Activated gamma-delta T cell treated with anti-CD3 and anti-CD28 coated beads, Interleukin-2, amount 50 U/mL, for 16 hours (primary cell): ENCODE measurements around the gene SWSAP1.

ENCODE experiments used
- DNase-seq: peaks from one replicate; pipeline ENCODE4 v3.0.0-alpha.2; 2020; ENCODE audit warnings: low read depth

SWSAP1 gene

DNA sequence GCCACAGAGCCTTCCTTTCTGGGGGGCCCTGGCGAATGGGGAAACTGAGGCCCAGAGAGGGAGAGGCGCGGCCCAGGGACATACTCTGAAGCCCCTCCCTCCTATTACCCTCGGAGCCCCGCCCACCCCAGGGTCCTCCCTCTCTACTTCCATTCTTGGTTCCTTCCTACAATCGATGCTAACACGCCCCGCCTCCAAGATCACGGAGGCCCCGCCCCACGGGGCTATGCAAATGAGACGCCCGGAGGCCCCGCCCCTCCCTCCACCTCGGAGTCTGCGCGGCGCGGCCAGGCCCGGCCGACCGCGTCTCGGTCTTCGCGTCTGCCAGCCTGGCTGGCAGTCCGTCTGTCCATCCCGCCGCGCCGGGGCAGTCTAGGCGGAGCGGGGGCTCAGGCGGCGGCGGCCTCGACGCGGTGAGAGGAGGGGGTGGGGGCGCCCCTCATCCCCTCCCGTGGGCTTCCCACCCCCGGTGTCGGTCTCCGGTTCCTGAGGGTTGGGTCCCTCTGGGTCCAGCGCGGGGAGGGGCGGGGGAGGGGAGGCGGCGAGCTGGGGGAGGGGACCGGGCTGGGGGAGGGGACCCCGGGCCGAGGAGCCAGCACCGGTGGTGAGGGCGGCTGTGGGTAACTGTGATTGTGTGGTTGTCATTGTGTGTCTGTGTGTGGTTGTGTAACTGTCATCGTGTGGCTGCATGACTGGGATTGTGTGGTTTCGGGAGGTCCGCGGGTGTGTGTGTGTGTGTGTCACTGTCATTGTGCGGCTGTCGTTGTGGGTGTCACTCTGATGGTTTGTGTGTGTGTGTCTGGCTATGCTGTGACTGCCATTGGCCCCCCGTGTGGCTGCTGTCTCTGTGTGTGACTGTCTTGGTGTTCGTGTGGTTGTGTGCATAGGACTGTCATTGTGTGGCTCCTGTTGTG, 19.0 kb upstream of the SWSAP1 start, which contains the start of gene PLPPR2:
TSS of gene PLPPR2 (plus strand) at position 273 of the 914 bp plus-strand sequence. CDS start 2,242 bp downstream, outside the sequence.
- peak; percentile 66 for DNase-seq

DNA sequence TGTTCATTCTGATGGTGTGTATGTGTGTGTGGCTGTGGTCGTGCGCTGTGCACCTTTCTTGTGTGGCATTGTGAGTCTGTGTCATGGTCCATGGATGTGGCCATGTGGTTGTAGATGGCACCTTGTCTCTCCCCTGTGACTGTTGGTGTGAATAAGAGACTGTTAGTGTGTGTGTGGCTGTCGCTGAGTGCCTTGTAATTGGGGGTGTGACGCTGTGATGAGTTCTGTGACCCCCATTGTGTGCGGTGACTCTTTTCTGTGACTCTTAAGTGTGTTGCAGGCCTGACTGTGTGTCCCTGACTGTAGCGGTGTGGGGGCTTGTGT, 18.4 kb upstream of the SWSAP1 start:
- no peak for DNase-seq

DNA sequence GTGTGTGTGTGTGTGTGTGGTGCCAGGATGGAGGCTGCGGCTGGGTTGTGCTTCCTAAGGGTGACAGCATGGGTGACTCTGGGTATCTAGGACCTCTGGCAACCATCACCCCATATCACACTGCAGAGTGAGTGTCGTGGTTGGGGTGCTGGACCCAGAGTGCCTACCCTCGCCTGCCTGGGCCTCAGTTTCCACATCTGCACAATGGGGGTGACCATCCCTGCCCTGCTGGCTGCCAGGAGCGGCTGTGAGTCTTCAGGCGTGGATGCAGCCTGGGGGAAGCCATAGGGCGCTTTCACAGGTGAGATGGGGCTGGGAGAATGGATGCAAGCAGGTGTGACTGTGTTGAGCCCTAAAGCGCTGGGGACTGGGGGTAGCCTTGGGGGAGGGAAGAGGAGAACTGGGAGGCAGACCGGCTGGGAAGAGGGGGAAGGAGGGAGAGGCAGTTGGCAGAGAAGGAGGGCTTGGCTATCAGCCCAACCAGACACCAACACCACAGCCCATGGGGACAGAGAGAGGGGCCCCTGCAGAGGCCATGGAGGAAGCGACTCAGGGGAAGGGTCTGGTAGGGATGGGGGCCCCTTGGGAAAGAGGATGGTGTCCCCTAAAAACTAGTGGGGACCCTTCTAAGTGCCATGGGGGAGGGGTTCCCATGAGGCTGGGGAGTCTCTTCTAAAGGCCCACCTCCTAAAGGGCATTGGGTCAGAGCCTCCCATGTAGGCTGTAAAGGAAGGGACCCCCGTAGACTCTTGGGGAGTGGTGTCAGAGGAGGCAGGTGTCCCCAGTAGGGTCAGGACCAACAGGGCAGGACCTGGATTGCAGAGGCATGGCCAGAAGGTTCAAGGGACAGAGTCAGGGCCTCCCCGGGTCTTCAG, 17.6 kb upstream of the SWSAP1 start:
- no peak for DNase-seq

DNA sequence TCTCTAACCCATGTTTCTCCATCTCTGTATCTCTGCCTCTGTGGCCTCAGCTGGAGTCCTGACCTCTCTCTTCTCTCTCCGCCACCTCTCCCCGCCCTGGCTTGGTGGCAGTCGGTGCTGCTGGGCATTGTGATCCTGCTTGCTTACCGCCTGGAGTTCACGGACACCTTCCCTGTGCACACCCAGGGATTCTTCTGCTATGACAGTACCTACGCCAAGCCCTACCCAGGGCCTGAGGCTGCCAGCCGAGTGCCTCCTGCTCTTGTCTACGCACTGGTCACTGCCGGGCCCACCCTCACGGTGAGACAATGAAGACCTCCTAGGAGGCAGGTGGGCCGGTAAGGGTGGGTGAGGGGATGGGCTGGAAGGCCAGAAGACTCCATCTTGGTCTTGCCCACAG, 15.0 kb upstream of the SWSAP1 start:
- no peak for DNase-seq

DNA sequence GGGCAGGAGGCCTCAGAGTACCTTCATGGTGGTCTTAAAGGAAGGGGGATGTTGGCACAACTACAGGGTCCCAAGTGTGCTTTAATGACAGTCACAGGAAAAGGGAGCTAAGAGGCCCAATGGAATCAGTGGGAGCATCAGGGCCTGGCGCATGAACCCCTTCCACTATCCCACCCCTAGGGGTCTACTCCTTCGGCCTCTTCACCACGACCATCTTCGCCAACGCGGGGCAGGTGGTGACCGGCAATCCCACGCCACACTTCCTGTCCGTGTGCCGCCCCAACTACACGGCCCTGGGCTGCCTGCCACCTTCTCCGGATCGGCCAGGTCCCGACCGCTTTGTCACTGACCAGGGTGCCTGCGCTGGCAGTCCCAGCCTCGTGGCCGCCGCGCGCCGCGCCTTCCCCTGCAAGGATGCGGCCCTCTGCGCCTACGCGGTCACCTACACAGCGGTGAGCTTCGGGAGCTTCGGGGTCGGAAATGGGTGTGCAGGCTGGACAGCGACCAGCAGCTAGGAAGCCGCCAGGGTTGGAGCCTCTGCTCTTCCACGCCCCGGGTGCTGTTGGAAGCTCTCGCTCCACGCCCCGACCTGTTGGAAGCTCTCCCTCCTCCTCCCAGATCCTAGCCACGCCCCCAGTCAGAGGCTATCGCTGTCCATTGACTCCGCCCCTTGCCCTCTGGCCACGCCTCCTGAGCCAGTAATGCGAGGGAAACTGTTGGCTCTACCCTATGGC, 13.3 kb upstream of the SWSAP1 start:
- no peak for DNase-seq

DNA sequence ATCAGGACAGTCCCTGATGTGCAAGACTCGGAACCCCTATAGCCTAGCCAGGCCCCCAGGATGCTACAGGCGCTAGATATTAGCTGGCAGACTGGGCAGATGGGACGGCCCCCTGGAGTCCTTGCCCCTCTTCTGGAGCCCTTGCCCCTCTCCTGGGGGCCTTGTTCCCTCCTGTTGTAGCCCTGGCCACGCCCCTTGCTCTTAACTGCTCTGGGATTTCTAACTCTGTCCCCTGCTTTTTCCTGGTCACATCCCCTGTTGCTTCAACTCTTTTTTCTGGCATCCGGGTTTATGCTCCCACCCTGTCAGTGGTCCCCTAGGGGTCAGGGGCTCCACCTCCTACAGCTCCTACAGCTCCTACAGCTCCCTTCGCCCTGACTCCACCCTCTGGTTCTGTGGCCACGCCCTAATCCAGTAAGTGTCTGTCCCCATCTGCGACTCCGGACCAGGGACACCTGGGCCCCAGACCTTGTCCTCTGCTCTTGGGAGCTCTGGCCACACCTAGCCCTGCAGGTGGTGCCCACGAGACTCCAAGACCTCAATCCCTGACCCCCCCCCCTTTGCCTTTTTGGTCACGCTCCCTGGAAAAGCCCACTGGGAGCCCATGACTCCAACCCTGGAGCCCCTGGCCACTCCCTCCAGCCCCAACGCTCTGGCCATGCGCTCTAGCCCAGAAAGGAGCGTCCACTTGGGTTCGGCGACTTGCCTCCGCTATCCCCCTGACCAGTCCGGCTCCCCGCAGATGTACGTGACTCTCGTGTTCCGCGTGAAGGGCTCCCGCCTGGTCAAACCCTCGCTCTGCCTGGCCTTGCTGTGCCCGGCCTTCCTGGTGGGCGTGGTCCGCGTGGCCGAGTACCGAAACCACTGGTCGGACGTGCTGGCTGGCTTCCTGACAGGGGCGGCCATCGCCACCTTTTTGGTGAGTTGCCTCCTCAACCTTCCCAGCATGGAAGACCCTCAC, 12.4 kb upstream of the SWSAP1 start:
- no peak for DNase-seq

DNA sequence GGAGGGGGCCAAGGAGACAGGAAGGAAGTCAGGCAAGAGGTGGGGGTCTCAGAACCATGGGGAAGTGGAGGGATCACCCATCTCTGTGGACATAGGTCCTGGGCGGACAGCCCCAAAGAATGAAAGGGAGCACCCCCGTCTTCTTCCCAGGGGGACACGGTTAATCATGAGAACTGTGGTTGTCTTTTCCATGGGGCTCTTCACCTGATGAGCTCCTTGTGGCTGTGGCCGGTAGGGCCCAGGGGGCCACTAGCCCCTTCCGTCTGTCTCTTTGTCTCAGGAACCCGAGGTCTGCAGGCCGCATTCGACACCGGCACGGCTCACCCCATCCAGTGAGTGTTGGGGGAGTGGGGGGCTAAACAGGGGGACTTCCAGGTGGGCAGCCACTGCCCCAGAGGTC, 10.6 kb upstream of the SWSAP1 start:
- DNase-seq: no peak

DNA sequence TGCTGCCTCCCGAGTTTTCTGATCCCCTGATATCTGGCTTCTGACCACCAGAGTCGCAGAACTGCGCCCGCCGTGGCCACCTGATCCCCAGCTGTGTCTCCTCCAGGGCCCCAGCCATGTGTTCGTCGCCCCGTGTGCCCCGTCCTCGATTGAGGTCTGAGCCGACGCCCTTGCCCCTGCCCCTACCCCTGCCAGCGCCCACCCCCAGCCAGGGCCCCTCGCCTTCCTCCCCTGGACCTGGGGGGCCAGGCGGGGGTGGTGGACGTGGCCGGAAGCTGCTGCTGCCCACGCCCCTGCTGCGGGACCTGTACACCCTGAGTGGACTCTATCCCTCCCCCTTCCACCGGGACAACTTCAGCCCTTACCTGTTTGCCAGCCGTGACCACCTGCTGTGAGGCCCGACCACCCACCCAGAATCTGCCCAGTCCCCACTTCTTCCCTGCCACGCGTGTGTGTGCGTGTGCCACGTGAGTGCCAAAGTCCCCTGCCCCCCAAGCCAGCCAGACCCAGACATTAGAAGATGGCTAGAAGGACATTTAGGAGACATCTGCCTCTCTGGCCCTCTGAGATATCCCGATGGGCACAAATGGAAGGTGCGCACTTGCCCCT, 10.1 kb upstream of the SWSAP1 start:
- DNase-seq: no peak

DNA sequence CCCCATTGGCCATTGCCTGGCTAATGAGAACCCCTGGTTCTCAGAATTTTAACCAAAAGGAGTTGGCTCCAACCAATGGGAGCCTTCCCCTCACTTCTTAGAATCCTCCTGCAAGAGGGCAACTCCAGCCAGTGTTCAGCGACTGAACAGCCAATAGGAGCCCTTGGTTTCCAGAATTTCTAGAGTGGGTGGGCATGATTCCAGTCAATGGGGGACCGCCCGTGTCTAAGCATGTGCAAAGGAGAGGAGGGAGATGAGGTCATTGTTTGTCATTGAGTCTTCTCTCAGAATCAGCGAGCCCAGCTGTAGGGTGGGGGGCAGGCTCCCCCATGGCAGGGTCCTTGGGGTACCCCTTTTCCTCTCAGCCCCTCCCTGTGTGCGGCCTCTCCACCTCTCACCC, 9.5 kb upstream of the SWSAP1 start:
- no peak for DNase-seq

DNA sequence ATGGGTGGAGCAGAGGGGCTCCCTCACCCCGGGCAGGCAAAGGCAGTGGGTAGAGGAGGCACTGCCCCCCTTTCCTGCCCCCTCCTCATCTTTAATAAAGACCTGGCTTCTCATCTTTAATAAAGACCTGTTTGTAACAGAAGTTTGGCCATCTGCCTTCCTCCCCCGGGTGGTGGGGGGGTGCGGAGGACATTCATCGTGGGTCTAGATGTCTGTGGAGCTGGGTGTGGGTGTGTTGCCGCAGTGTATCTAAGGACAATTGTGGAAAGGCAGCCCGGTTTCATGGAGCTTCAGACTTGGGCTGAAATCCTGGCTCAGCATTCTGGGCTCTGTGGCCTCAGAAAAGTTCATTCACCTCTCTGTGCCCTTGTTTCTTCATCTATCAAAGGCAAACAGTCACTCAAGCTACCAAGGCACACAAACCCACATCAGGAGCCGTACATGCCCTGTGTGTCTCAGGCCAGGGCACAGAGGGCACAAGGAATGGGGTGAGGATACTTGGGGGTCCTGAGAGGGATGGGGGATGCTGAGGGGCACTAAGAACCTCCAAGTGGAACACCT, 8.8 kb upstream of the SWSAP1 start:
- no peak for DNase-seq

DNA sequence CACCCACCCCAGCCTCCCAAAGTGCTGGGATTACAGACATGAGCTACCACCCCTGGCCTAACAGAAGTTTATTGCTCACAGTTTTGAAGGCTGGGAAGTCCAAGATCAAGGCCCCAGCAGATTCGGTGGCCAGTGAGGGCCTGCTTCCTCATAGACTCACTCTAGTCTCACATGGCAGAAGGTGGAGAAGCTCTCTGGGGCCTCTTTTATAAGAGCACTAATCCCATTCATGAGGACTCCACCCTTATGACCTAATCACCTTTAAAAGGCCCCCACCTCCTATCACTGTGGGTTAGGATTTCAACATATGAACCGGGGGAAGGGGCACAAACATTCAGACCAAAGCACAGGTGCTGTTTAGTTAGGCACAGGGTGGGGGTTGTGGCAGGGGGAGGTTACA, 6.9 kb upstream of the SWSAP1 start:
- no peak for DNase-seq

DNA sequence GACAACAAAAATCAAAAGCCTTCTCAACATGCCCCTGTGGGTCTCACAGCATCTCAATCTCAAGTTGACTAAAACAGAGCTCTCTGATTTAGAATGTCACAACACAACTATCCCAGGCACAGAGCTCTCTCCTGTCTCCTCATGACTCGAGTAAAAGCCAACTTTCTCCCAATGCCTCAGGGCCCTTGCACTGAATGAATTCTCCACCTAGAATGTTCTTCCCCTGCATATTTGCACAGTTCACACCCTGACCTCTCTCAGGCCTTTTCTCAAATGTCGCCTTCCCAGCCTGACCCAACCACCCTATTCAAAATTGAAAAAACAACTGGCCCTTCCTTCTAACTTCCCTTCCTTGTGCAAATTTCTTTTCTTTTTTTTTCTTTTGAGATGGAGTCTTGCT, 3.7 kb upstream of the SWSAP1 start:
- DNase-seq: no peak

DNA sequence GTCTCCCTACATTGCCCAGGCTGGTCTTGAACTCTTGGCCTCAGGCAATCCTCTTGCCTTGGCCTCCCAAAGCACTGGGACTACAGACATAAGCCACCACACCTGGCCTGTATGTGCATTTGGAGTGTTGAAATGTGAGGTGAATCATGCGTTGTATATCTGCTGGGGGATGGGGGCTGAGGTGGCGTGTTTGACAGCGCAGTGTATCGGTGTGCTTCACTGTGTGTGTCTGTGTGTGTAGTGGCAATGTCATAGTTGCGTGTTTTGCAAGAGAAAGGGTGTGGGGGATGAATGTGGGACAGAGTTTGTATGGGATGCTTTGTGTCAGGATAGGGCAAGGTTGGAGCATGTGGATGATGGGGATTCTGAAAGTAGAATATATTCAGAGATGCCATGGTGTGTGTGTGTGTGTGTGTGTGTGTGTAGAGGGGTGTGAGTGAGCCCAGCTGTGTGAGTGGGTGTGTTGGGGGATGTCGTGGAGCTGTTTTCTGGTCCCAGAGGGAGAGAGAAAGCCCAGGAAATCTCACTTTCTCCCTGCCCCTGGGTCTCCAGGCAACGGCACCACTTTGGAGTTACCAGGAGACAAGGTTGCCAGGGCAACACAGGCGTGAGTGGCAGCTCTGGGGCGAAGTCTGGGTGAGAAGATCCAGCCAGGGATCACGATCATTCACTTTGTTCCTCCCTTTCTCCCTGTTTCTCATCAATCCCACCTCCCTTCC, 1.1 kb upstream of the SWSAP1 start:
- no peak for DNase-seq

DNA sequence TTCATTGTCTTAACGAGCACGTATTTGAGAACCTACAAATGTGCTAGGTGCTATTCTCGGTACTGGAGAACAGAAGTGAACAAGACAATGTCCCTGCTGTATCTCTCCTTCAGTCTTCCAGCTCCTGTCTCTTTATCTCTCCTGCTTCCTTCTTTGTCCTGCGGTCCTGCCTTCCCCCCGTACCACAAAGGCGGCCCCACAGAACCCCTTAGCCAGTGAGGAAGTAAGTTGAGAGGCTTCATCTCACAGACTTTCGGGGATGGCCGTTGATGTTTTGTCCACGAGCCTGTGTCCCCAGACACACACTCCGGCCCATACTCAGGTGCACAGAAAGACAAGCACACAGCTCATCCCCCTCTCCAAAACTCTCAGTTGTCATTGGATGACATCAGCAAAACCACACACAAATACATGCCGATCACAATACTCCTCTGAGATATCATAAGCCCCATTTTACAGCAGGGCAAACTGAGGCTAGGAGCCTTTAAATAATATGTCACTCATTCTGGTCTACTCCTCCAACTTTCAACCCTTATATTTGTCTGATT, 507 bp upstream of the SWSAP1 start:
- no peak for DNase-seq

DNA sequence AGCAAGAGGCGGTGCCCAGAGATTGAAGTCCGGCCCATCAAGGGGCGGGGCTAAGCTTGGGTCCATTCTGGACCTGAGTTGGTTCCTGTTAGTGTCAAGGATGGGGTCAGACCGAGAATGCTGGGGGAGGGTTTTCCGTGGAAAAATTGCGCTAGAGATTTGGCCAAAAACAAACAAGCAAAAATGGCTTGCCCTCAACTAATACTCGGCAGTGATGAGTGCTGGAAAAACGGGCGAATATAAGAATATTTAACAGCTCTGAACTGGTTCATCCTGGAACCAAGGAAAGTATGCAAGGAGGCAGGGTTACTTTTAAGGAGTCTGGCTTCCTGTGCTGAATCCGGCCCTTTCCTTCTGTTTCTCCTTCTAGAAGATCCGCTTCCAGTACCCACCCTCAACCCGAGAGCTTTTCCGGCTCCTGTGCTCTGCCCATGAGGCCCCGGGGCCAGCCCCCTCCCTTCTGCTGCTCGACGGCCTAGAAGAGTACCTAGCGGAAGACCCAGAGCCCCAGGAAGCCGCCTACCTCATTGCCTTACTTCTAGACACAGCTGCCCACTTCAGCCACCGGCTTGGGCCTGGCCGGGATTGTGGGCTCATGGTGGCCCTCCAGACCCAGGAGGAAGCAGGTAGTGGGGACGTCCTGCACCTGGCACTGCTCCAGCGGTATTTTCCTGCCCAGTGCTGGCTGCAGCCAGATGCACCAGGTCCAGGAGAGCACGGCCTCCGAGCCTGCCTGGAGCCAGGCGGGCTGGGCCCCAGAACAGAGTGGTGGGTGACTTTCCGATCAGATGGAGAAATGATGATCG, 880 bp downstream of the SWSAP1 start:
- peak; percentile 50 for DNase-seq

DNA sequence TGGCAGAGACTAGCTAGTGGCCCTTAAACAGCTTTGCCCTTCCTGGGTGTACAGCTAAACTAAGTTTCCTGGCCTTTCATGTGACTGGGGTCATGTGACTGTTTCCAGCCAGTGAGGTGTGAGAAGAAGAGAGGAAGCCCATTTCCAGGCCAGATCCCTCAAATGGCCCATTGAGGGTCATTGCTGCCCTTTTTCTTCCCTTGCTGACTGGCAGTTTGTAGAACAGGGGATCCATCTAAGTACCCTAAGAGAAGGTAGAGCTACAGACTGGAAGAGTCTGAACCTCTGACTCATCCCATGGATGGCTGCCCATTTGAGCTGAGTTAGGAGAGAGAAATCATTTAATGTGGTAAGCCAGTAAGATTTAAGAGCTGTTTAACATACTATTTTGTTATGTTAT, 2.8 kb downstream of the SWSAP1 start:
- no peak for DNase-seq

DNA sequence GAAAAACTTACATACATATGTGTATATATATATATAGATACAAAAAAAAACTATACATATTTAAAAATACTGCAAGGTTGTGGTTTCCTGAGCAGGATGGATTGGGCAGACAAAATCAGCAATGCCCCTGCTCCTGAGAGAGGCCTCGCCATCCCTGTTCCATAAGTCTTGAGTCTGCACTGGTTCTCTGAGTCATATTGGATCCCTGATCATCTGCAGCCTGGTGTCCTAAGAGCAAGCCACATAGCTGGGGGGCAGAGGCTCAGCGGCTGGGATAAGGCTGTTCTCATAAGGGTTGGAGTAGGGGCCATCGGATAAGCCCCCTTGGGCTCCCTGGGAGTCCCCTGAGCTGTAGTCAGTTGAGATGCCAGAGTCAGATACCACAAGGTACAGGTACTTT, 3.3 kb downstream of the SWSAP1 start:
- no peak for DNase-seq

DNA sequence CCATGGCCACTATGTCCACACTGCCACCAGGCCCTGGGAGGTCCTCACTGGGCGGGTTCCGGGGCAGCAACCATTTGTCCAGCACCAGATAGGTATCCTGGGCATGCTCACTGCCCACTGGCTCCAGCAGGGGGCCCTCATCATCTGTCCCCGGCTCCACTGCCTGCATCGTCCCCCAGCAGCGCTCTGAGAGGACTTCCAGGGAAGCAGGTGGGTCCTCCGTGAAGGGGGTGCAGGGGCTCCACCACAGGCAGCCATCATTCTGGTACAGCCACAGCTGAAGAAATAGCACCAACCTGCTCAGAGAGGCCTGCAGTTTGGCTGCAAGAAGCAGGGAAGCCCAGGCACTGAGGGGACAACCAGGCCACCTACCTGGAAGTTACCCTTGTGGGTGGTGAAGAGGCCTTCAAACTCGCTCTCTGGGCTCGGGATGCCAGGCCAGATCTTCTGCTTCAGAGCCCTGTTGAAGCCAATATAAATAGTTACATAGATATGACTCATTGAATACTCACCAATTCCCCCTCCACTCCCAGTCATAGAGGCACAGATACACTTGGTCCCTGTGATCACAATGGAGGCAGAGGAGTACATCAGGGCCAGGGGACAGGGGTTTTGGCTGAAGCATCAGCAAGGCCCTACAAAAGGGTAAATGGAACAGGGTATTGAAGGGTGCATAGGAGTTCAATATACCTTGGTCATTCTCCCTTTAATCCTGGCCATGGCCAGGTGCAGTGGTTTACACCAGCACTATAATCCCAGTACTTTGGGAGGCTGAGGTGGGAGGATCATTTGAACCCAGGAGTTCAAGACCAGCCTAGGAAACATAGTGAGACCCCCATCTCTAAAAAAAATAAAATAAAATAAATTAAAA, 4.1 kb downstream of the SWSAP1 start:
- no peak for DNase-seq
